Measurements from ENCODE around the gene CD14.
"Not testable (repeated sequence)": the region's sequence is repeated elsewhere in the genome, so short reads cannot be mapped to it uniquely, and the experiment has no call there.

The CD14 gene

GRCh38 chr5:140593070-140593469, 39.9 kb downstream of the CD14 start:
- not testable (repeated sequence) for DNase-seq

GRCh38 chr5:140591747-140592372, 41.1 kb downstream of the CD14 start:
- DNase-seq, result no peak

- DNase-seq, result no peak
Observed at GRCh38 chr5:140590861-140591260, 42.1 kb downstream of the CD14 start.

- no peak for DNase-seq
Observed at GRCh38 chr5:140588311-140589070, 44.5 kb downstream of the CD14 start.

- no peak for DNase-seq
Observed at GRCh38 chr5:140587495-140587894, 45.5 kb downstream of the CD14 start.

Data from NCI-H1105 (cell line).